Stimulated activated CD4-positive, alpha-beta T cell treated with anti-CD3 and anti-CD28 coated beads, Interleukin-4, amount 100 ng/mL, for 4 hours (primary cell): ENCODE data around the gene FYCO1.

Experiments
- DNase-seq, 2 experiments: peaks; one replicate each; pipeline ENCODE4 v3.0.0-alpha.2; 2020

The FYCO1 gene

GRCh38 chr3:45874677-45875346 is 120.8 kb downstream of the FYCO1 start:
- no peak for DNase-seq

- no peak for DNase-seq
Measured at GRCh38 chr3:45873638-45874037, 122.0 kb downstream of the FYCO1 start.

GRCh38 chr3:45873036-45873435 is 122.6 kb downstream of the FYCO1 start:
- DNase-seq = no peak

GRCh38 chr3:45872569-45872968 is 123.1 kb downstream of the FYCO1 start:
- DNase-seq = no peak

- no peak for DNase-seq
Measured at GRCh38 chr3:45871780-45872179, 123.8 kb downstream of the FYCO1 start.

GRCh38 chr3:45870099-45870498 is 125.5 kb downstream of the FYCO1 start:
- peak; percentile 13 to 47 for DNase-seq

- DNase-seq = no peak
Measured at GRCh38 chr3:45869638-45870037, 126.0 kb downstream of the FYCO1 start.

- DNase-seq = no peak
Measured at GRCh38 chr3:45868650-45869049, 127.0 kb downstream of the FYCO1 start.

GRCh38 chr3:45868213-45868612 is 127.4 kb downstream of the FYCO1 start:
- DNase-seq = no peak
